HG02884 (cell line): ENCODE data around the gene CCL16.
"Not testable (repeated sequence)": the region's sequence is repeated elsewhere in the genome, so short reads cannot be mapped to it uniquely, and the experiment has no call there.

Experiments used
- ATAC-seq: cut with Tn5 transposase; IDR thresholded peaks from one replicate; pipeline ENCODE4 v1.9.1; 2021; ENCODE audit warnings: mild to moderate bottlenecking, moderate library complexity; ENCODE audit not compliant: unreplicated experiment

The CCL16 gene

DNA sequence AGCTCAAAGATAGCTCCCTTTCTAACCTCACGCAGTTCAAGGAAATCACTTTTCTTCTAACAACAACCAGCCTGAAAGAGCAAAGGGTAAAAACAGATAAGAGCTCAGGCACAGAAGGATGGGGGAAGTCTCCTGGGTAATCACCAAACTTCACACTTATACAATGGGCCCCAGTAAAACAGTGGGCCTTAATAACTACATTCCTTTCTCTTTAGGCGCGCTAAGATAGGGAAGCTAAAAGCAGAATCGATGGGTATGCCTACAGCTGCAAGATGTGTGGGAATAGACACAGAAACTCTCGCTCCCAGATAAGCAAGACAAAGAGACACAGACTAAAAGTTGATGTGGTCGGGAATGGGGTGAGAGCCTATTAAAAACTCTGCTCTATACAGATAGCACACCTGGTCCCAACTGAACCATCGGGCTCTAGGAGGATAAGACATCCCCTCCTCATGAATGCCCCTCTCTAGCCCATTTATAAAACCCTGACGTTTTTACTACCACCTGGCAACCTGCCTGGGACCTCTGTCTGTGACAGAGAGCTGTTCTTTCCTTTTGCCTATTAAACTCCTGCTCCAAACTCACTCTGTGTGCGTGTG, 38.6 kb downstream of the CCL16 start:
- ATAC-seq, result no peak

DNA sequence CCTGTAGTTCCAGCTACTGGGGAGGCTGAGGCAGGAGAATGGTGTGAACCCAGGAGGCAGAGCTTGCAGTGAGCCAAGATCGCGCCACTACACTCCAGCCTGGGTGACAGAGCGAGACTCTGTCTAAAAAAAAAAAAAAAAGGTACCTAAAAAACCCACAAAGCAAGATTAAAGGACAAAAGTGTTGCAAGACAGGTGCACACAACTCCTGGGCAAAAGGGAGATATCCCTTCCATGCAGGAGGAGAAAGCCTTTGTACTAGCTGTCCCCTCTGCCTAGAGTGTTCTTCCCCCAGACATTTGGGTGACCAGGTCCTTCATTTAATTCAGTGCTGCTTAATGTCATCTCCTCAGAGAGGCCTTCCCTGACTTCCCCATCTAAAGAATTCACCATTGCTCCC, 42.8 kb downstream of the CCL16 start:
- ATAC-seq, result not testable (repeated sequence)

DNA sequence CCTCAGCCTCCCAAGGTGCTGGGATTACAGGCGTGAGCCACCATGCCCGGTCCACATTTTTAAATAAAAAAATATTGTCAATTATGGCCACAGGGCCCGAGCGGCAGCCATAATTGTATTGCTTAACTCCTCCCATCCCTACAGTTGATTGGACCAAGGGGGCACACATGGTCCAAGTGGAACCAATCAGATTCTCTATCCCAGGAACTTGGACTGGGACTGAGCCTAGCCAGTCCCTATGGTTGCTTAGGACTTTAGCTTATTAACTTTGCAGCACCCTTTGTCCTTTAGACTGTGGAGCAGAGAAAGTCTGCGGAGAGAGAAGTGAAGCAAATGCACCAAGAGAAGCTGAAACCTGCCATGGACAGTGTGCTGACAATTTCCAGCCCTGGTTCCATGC, 45.2 kb downstream of the CCL16 start:
- no peak for ATAC-seq

DNA sequence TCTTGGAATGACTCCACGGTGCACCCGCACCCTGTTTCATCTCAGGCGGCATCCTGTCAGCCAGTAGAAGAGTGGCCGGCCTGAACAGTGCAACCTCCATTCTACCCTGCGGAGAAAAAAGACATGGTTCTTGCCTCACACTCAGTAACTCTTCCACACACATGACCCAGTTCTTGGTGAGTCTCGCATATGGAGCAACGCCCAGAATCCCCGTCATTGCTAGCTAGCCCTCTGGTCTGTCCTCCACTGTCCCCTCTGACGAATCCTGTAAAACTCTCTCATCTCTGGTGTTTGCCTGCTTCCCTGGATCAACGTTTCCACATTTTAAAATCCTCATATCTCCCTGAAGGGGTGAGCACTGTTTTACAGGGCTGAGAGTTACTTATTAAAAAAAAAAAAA, 46.5 kb downstream of the CCL16 start:
- ATAC-seq, result no peak

DNA sequence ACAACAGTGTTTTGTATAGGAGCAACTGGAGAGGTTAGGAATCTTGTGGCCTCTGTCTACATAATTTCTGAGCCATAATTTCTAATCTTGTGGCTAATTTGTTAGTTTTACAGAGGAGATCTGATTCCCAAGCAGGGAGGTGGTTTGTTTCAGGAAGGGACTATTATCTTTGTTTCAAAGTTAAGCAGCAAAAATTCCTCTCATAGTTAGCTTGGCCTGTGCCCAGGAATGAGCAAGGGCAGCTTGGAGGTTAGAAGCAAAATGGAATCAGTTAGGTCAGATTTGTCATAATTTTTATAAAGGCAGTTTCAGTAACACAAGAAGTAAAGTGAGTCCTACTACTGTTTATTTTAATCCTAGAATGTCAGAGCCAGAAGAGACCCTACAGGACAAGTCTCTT, 48.7 kb downstream of the CCL16 start:
- ATAC-seq, result no peak

DNA sequence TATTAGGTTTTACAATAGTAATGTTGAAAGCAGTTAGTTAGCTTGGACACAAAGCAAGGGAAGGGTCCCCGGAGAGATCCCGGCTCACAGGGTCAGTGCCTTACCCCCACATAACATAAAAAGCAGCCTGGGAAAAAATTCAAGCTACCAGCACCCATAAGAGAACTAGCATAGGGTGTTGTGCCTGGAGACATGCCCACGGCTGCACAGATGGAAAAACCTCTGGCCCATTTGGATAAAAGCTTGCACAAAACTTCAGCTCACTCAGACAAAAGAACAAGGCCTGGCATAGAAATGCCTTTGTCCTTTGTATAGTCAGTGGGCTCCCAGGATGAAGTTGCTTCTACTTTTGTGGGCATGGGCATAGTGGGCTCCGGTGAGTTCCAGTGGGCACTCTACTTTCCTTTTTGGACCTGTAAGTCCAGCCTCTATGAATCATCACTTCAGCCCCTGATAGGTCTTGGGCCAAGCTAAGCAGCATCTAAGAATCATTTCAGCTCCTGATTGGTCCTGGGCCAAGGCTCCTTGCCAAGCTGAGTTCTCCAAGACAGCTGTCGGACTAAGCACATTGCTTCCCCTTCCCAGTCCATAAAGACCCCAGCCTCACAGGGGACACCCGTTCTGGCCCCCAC, 49.4 kb downstream of the CCL16 start:
- ATAC-seq, result no peak

DNA sequence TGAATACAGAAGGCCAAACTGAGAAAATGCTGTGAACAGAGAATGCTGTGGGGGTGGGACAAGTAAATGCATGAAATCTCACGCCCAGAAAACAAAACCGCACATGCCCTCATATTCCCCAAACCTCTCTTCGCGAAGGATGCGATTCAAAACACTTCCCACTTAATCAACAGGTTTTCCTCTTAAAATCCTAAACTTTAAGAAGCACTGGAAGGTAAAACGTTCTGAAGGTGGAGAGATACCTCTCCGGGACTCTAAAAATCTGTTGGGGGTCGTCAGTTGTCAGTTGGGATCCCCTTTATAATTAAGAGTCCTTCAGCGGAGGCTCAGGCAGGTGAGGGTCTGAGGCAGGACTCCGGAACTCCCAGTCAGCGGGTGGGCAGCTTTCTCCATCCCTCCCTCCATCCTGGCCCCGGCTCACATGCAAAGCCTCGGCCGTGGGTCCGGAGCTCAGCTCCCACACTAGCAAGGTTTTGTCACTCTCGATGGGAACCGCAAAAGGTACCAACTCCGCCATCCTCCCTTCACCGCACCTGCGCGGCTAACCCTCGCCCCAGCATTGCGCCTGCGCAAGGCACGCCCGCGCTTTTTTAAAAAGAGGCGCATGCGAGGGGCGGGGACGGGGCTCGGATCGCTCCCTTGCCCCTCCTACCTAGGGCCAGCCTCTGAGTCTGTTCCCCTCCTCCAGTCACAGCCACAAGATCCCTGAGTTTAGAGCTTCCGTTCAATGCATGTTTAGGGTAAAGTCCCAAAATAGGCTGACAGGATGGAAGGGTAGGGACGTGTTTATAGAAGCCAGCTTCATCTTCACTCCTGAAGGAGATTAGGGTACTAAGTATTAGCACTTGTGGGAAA, 50.9 kb downstream of the CCL16 start, which contains the start of gene RDM1:
RDM1 (minus strand) TSS at position 563 of the 855 bp plus-strand sequence; CDS start at position 517, 46 bp downstream.
- no peak for ATAC-seq

DNA sequence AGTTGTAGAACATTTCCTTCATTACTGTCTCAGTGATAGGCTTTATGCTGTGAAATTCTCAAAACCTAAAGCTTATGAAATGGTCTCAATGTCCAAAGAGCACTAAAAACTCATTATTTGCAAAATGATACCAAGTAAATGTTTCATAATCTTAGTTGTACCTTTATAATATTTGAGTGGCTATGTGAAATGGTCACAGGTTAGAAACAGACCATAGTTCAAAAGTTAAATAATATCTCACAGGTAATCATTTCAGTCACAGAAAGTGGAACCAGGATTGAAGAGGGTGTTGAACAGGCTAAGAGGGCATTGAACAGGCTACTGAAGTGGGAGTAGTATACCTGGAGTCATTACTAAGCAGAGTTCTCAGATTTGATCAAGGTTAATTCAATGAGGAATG, 53.6 kb downstream of the CCL16 start:
- ATAC-seq, result no peak
